SK-N-SH (cell line): ENCODE results near the gene PPP1R12C. TPM values are rescaled to one million over a fixed set of nuclear protein-coding genes. Genes with fewer than 3 reads are reported as not detected.

Source experiments
- CTCF ChIA-PET: fragments of 300-600, 350-600 bp; formaldehyde crosslinking; extraction: SDS; loops from one replicate; lab custom pipeline; 2021; lab: Yijun Ruan, JAX
- POLR2A ChIA-PET: fragments of 350-600 bp; sonication (Branson Sonifier 250); formaldehyde crosslinking; extraction: SDS; loops from one replicate; lab custom pipeline; 2020; ENCODE audit warnings: antibody characterized with exemption, inconsistent platforms; lab: Yijun Ruan, JAX
- DNase-seq: peaks from one replicate; pipeline ENCODE4 v3.0.0; 2012
- H2AFZ ChIP-seq: fragments of 200-600 bp; sonication (generic); 2 replicates; pipeline ENCODE4 v1.8.1; 2016; ENCODE audit warnings: antibody characterized with exemption, mild to moderate bottlenecking, low read depth
- H3F3A ChIP-seq: fragments of 200-600 bp; sonication (generic); replicated peaks from 2 replicates; pipeline ENCODE3; 2016; ENCODE audit warnings: antibody characterized with exemption, mild to moderate bottlenecking; ENCODE audit not compliant: insufficient read depth
- H3K27ac ChIP-seq, 2 experiments: fragments of 200-500 bp in 1 of 2; fragments of 200-600 bp in 1 of 2; sonication (Bioruptor generic) in 1 of 2; sonication (generic), shearing (Covaris generic) in 1 of 2; 2 replicates each; pipeline versions ENCODE4 v1.5.1 to v1.6.1; 2014 to 2016; ENCODE audit warnings: low read depth in 2 of 2, inconsistent platforms in 1 of 2, low read length in 1 of 2, mild to moderate bottlenecking in 1 of 2, mixed read lengths in 1 of 2
- H3K27me3 ChIP-seq: fragments of 200-600 bp; sonication (generic), shearing (Covaris generic); 2 replicates; pipeline ENCODE4 v1.6.1; 2016; ENCODE audit warnings: mixed run types; ENCODE audit not compliant: insufficient read depth
- H3K36me3 ChIP-seq, 2 experiments: fragments of 200-500 bp in 1 of 2; fragments of 200-600 bp in 1 of 2; sonication (Bioruptor generic) in 1 of 2; sonication (generic) in 1 of 2; replicated peaks in 1 of 2; 2 replicates each; pipeline versions ENCODE3 to v1.5.1; 2014 to 2016; ENCODE audit warnings: low read length in 1 of 2, mild to moderate bottlenecking in 1 of 2; ENCODE audit not compliant: insufficient read depth in 2 of 2, control insufficient read depth in 1 of 2
- H3K4me1 ChIP-seq, 2 experiments: fragments of 200-500 bp in 1 of 2; fragments of 200-600 bp in 1 of 2; sonication (Bioruptor generic) in 1 of 2; sonication (generic), shearing (Covaris generic) in 1 of 2; 2 replicates each; pipeline versions ENCODE4 v1.5.1 to v1.6.1; 2014 to 2016; ENCODE audit warnings: low read depth in 1 of 2, low read length in 1 of 2, mixed run types in 1 of 2; ENCODE audit not compliant: insufficient read depth in 2 of 2, control insufficient read depth in 1 of 2
- H3K4me2 ChIP-seq: fragments of 200-600 bp; sonication (generic), shearing (Covaris generic); 2 replicates; pipeline ENCODE4 v1.6.1; 2017; ENCODE audit warnings: mixed run types
- H3K4me3 ChIP-seq, 2 experiments: fragments of 200-500 bp in 1 of 2; fragments of 200-600 bp in 1 of 2; sonication (Bioruptor generic) in 1 of 2; sonication (generic), shearing (Covaris generic) in 1 of 2; 2 replicates each; pipeline versions ENCODE4 v1.5.1 to v1.8.1; 2014 to 2016; ENCODE audit warnings: low read depth in 2 of 2, inconsistent platforms in 1 of 2, low read length in 1 of 2, mild to moderate bottlenecking in 1 of 2, mixed read lengths in 1 of 2, moderate library complexity in 1 of 2
- H3K79me2 ChIP-seq: fragments of 200-600 bp; sonication (generic); 2 replicates; pipeline ENCODE4 v1.8.1; 2017; ENCODE audit warnings: mild to moderate bottlenecking; ENCODE audit not compliant: insufficient read depth
- H3K9ac ChIP-seq: fragments of 200-600 bp; sonication (generic); 2 replicates; pipeline ENCODE4 v1.6.1; 2017; ENCODE audit warnings: mixed run types
- H3K9me2 ChIP-seq: fragments of 200-600 bp; sonication (generic); 2 replicates; pipeline ENCODE4 v1.6.1; 2017; ENCODE audit warnings: mixed run types
- H3K9me3 ChIP-seq: fragments of 200-600 bp; sonication (generic); 2 replicates; pipeline ENCODE4 v1.6.1; 2017; ENCODE audit warnings: mixed run types, mild to moderate bottlenecking, moderate library complexity
- H4K20me1 ChIP-seq: fragments of 200-600 bp; sonication (generic); 2 replicates; pipeline ENCODE4 v1.6.1; 2017; ENCODE audit warnings: mild to moderate bottlenecking, mixed run types; ENCODE audit not compliant: insufficient read depth
- CHD2 ChIP-seq: fragments of 150-350 bp; IDR thresholded peaks from 2 replicates; pipeline ENCODE4 v1.6.1; 2018; ENCODE audit warnings: low read length; ENCODE audit not compliant: partially characterized antibody
- CTCF ChIP-seq: fragments of 200-600 bp; sonication (generic); IDR thresholded peaks from 2 replicates; pipeline ENCODE4 v1.6.1; 2017; ENCODE audit warnings: antibody characterized with exemption, mild to moderate bottlenecking, moderate library complexity
- EZH2phosphoT487 ChIP-seq: fragments of 200-600 bp; sonication (generic); IDR thresholded peaks from 2 replicates; pipeline ENCODE4 v1.6.1; 2017; ENCODE audit warnings: low read depth, mixed run types, mild to moderate bottlenecking, antibody characterized with exemption, moderate library complexity, borderline replicate concordance
- FOSL2 ChIP-seq: IDR thresholded peaks from 2 replicates; pipeline ENCODE4 v1.4.0; 2012; ENCODE audit warnings: low read depth, mild to moderate bottlenecking, moderate library complexity, borderline replicate concordance
- GATA2 ChIP-seq: sonication (generic); formaldehyde crosslinking; IDR thresholded peaks from 2 replicates; pipeline ENCODE4 v1.5.0; 2020; ENCODE audit warnings: mild to moderate bottlenecking, missing genetic modification reagents
- MXI1 ChIP-seq: IDR thresholded peaks from 2 replicates; pipeline ENCODE4 v1.6.1; 2012; ENCODE audit warnings: mild to moderate bottlenecking, low read depth, low read length, improper control_type of control experiment
- NFIC ChIP-seq: IDR thresholded peaks from 2 replicates; pipeline ENCODE4 v1.4.0; 2012; ENCODE audit warnings: borderline replicate concordance
- NRF1 ChIP-seq: IDR thresholded peaks from 2 replicates; pipeline ENCODE4 v1.6.1; 2012; ENCODE audit warnings: low read depth, mild to moderate bottlenecking, low read length
- PBX3 ChIP-seq: IDR thresholded peaks from 2 replicates; pipeline ENCODE4; 2012
- REST ChIP-seq: IDR thresholded peaks from 2 replicates; pipeline ENCODE4 v1.6.1; 2012; ENCODE audit warnings: mild to moderate bottlenecking, low read depth, low read length, moderate library complexity
- RFX5 ChIP-seq: IDR thresholded peaks from 2 replicates; pipeline ENCODE4 v1.6.1; 2012; ENCODE audit warnings: mild to moderate bottlenecking, improper control_type of control experiment, low read length
- SIN3A ChIP-seq: IDR thresholded peaks from 2 replicates; pipeline ENCODE4 v1.6.1; 2012; ENCODE audit warnings: low read depth, mild to moderate bottlenecking, low read length, moderate library complexity, borderline replicate concordance
- TAF1 ChIP-seq: IDR thresholded peaks from 2 replicates; pipeline ENCODE4 v1.6.1; 2012; ENCODE audit warnings: low read depth, mild to moderate bottlenecking, low read length, moderate library complexity, borderline replicate concordance
- USF2 ChIP-seq: fragments of 150-350 bp; IDR thresholded peaks from 2 replicates; pipeline ENCODE4 v1.6.1; 2017; ENCODE audit warnings: antibody characterized with exemption, low read length, low read depth, borderline replicate concordance
- WGBS: methylation state at CpG from one replicate; pipeline ENCODE4 v1.1.6; 2017; ENCODE audit warnings: low lambda C conversion rate; 5-methylcytosine and 5-hydroxymethylcytosine counted together
- polyA plus RNA-seq, 3 experiments: library from polyadenylated mRNA; depleted of rRNA; stranded (reverse); fragments of >200 nt; gene quantifications; 2 replicates each; pipeline ENCODE4 v1.2.3, GENCODE V29; 2012
- TF ChIP-seq, protein P1 (sequence below): IDR thresholded peaks from 2 replicates; pipeline ENCODE4 v1.4.0; 2012; ENCODE audit warnings: low read depth
- TF ChIP-seq, protein P2 (sequence below): IDR thresholded peaks from 2 replicates; pipeline ENCODE4 v1.4.0; 2012; ENCODE audit warnings: low read depth, borderline replicate concordance

Gene PPP1R12C
- polyA plus RNA-seq, 1 of the 3 experiments (the other 2 are of a cell fraction): 83.9 TPM

DNA sequence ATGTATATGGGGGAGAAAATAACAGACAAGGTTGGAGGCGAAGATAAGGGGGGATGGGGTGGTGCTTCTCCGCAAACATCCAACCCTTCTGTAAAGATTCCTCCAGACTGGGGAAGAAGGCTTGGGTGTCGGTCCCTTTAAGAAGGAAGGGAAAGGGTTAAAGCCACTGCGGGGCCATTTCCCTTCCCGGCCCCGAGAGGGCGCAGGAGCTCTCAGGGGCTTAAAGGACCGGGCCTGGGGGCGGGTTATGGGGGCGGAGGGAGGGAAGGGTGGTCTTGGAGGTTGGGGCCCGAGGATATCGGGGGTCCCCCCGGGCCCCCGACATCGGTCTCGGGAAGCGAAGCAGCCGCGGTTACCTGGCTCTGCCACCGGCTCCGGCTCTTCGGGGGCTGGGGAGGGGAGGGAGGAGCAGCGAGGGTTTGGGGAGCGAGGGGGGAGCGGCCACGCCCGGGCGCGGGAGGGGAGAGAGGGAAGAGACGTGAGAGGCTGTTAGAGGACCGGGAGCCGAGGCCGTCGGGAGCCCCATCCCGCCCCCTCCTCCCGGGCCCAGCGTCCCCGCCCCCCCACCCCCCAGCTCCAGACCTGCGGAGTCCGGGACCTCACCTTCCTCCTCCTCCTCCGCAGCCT lies 28.8 kb upstream of the PPP1R12C start:
- H3K27ac ChIP-seq: no peak overlapping the region
- peak; percentile 76 for DNase-seq
- no peaks in the 10 kb centered on the region; a peak in 1 of 4 replicates for H3K4me1 ChIP-seq
- CTCF ChIA-PET: interaction anchor here (0.7 to 9.7 kb wide), 7 partner anchors 10 to 264 kb away, joined by 3 to 116 read pairs (median 3); no protein-coding TSS in a partner anchor
- TF ChIP-seq PBX3 (no peak), SIN3A (no peak), MXI1 (no peak), NRF1 (no peak), GATA2 (no peak), USF2 (no peak), NFIC (no peak), REST (no peak), EZH2phosphoT487 (no peak), CTCF (peak; percentile 54), FOSL2 (no peak), CHD2 (no peak), RFX5 (no peak), TAF1 (no peak)
- TF ChIP-seq, protein P1, sequence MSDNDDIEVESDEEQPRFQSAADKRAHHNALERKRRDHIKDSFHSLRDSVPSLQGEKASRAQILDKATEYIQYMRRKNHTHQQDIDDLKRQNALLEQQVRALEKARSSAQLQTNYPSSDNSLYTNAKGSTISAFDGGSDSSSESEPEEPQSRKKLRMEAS: peak; percentile 75
- TF ChIP-seq, protein P2, sequence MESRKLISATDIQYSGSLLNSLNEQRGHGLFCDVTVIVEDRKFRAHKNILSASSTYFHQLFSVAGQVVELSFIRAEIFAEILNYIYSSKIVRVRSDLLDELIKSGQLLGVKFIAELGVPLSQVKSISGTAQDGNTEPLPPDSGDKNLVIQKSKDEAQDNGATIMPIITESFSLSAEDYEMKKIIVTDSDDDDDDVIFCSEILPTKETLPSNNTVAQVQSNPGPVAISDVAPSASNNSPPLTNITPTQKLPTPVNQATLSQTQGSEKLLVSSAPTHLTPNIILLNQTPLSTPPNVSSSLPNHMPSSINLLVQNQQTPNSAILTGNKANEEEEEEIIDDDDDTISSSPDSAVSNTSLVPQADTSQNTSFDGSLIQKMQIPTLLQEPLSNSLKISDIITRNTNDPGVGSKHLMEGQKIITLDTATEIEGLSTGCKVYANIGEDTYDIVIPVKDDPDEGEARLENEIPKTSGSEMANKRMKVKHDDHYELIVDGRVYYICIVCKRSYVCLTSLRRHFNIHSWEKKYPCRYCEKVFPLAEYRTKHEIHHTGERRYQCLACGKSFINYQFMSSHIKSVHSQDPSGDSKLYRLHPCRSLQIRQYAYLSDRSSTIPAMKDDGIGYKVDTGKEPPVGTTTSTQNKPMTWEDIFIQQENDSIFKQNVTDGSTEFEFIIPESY: no peak
- peak overlapping the region in 1 of 2 experiments; percentile 24; a peak in 2 of 4 replicates for H3K4me3 ChIP-seq
- no peak overlapping the region for H3K9ac ChIP-seq
- H3K4me2 ChIP-seq: no peak overlapping the region
- 4% methylated on average over 28 of the region's 41 CpGs for WGBS
- no peaks in the 10 kb centered on the region for H3F3A ChIP-seq
- no peaks in the 10 kb centered on the region for H3K36me3 ChIP-seq
- H2AFZ ChIP-seq: no peak overlapping the region
- H3K9me2 ChIP-seq: no peaks in the 10 kb centered on the region
- H3K27me3 ChIP-seq: peaks cover 28% of the 10 kb centered on the region
- no peaks in the 10 kb centered on the region for H3K9me3 ChIP-seq
- no peaks in the 10 kb centered on the region for H3K79me2 ChIP-seq
- POLR2A ChIA-PET: no interaction called here
- no peaks in the 10 kb centered on the region for H4K20me1 ChIP-seq
